Ramos (cell line): ENCODE measurements around the gene SV2C.

ENCODE experiments used
- in situ Hi-C: fragments of 300-500 bp; cut with MboI; formaldehyde crosslinking; loops from one replicate; pipeline ENCODE4 v1.14.3; 2022; ENCODE audit warnings: low sequenced_read_pairs; ENCODE audit not compliant: unreplicated experiment

Gene SV2C

DNA sequence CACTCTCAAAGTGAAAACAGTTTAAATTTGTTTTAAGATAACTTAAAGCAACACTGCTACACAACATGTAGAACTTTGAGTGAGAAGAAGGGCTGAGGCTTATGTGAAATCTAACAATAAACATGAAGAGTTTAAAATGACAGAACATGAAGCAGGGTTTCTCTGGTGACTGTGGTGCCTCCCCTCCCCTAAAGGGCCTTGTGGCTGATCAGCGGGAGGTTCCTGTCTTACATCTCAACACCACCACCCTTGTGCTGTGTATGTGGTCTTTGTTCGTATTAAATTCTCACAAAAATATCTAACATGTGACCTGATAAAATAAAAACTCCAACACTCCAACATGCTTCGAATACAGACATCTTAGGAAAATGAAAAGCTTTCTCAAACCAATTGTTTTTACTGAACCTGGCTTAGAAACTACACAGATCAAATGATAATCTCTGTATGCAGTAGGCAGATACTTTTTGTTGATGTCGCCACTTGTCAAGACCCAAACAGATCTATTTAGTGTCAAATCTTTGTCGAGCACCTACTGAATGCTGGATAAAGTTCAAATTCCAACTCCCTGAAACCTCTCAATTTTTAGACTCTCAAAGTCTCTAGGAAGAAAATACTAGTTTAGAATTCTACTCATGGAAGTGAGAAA lies 310.0 kb downstream of the SV2C start:
- in situ Hi-C loops = no loop called here

DNA sequence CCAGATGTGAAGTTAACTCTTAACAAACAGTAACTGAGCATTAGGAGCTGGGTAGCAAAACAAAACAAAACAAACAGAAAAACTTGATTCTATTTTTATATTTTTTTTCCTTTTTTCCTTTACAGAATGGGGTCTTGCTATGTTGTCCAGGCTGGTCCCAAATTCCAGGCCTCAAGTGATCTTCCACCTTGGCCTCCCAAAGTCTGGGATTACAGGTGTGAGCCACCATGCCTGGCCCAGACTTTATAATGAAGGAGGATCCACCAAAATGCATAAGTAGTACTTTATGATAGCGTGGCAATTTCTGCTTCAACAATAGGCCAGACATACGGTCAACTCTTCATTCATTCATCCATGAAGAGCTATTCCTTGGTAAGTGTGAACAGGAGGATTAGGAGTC lies 314.0 kb downstream of the SV2C start:
- in situ Hi-C loops = no loop called here

DNA sequence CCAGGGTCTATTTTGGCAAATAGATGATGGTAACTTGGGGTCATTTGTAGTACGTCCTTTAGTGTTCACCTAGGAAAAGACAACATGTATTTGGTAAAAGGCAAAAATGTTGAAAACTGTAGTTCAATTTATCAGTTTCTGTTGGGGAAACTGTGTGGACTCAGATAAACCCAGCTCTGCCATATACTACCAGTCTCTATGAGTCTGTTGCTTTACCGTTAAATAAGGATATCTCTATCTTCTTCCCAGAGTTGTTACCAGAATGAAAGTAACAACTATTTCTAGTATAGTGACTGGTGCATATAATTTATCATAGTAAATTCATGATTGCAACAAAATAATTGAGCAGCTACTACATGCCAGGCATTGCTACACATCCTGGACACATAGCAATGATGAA lies 316.1 kb downstream of the SV2C start:
- in situ Hi-C loops = no loop called here

DNA sequence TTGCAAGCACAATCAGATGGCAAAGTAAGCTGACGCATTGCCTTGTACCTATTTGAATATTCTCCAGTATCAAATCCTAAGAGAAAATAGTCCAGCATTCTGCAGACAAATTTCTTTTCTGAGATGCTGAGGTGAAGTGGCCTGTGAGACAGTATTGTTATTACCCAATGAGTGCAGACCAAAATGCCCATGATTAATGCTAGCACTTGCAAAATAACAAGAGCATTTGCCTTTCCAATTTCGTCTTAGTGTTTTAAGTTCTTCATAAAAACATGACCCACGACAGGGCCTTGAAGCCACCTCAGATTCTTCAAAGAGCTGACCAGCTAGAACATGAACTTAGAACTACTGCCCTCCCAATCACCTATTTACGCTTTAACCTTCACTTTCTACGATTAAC lies 317.3 kb downstream of the SV2C start:
- in situ Hi-C loops = no loop called here

DNA sequence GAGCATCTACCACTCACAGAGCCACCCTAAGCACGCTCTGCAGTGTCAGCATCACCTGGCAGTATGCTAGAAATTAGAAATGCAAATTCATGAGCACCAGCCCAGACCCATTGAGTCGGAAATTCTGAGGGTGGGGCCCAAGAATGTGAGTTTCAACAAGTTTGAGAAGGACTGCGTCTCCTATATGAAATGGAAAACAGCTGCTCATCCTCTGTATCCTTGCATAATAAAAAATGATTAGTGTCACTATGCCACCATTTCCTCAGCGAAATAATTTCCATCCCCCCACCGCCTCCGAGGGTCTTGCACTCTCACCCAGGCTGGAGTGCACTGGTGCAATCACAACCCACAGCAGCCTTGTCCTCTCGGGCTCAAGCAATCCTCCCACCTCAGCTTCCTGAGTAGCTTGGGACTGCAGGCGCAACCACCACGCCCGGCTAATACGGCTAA lies 318.6 kb downstream of the SV2C start:
- in situ Hi-C loops = no loop called here

DNA sequence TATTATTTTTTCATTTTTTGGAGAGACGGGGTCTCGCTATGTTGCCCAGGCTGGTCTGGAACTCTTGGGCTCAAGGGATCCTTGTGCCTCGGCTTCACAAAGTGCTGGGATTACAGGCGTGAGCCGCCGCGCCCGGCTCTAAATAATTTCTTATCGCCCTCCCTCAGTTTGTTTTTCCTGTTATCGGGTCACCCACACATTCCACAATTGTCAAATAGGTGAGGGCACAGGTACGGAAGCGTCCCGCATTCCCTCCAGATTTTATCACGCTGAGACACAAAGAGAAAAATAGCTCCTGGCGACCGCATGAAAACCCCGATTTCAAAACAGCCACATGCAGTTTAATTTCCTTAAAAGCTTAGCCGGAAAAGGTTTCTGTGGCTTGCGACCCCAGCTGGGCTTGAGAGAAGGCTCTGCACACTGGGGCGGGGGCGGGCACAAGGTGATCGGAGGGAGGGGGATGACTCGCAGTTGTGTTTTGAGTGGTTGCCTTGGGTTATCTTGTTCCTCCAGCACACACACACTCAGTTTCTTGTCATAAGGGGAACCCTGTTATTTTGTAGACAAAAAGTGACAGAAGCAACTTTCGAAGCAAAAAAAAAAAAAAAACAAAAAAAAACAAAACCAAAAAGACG lies 319.2 kb downstream of the SV2C start:
- in situ Hi-C loops = no loop called here

DNA sequence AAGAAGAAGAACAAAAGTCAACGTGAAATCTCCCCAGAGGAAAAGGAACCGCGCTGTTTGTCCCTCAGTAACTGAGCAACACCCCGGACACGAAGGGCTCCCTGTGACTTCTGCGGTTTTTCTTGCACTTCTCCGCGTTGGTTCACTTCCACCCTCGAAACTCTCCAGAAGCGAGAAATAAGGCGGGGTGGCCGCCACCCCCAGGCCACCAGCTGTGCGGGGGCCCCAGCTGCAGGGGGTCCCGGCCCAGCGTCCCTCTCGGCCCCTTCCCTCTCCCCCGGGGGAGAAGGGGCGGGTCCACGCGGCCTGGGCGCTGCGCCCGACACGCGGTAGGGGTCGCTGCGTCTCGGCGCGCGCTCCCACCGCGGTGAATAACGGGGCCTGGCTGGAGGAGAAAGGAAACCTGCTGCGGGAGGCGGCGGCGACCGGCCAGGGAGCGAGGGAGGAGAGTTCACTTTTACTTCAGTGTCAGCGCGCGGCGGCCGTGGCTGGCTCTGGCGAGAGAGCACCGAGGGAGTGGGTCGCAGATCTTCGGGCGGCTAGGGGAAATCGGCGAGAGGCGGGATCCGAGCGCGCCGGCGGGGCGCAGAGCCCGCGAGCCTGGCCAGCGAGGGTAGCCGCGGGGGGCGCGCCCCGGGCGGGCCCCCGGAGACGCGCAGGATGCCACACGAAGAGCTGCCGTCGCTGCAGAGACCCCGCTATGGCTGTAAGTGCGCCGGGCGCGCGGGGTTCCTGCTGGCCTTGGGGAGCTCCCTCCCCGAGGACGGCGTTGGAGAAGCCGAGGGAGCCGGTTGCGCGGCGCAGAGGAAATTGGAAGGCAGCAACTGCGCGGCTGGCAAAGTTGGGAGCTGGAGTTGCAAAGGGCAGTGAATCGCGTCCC lies 319.9 kb downstream of the SV2C start, which contains the start of gene IQGAP2:
Gene IQGAP2, plus strand, starts transcription at position 400 of the 880 bp plus-strand sequence. Its CDS starts 261 bp downstream, at position 661.
- in situ Hi-C loops = no loop called here
